Lung (tissue), 12 donors: ENCODE measurements around the gene ROBO1. TPM values are rescaled to one million over a fixed set of nuclear protein-coding genes. Genes with fewer than 3 reads are reported as not detected.

Source experiments
- ATAC-seq: fragments of 200-7000 bp; cut with Tn5 transposase; one replicate; pipeline ENCODE4 v1.9.1; 2020; ENCODE audit warnings: moderate number of reproducible peaks; ENCODE audit not compliant: insufficient read depth, low FRiP score
- DNase-seq, 3 donors: peaks; one replicate each; pipeline ENCODE4 v3.0.0-alpha.2; 2013 to 2017
- H3K27ac ChIP-seq, 2 donors: one replicate each; pipeline ENCODE4 v1.5.1; 2013; ENCODE audit warnings: mild to moderate bottlenecking in 2 of 2, moderate library complexity in 2 of 2, control low read depth in 1 of 2, inconsistent platforms in 1 of 2, low read depth in 1 of 2, low read length in 1 of 2
- H3K27me3 ChIP-seq, 3 donors: one replicate each; pipeline ENCODE4 v1.5.1; 2013; ENCODE audit warnings: low read length in 2 of 3; ENCODE audit not compliant: control insufficient read depth in 3 of 3, insufficient read depth in 3 of 3
- H3K36me3 ChIP-seq, 4 donors: one replicate each; pipeline ENCODE4 v1.5.1; 2013; ENCODE audit warnings: low read length in 4 of 4, mild to moderate bottlenecking in 1 of 4, moderate library complexity in 1 of 4; ENCODE audit not compliant: control insufficient read depth in 4 of 4, insufficient read depth in 4 of 4
- H3K4me1 ChIP-seq, 5 donors: one replicate each; pipeline ENCODE4 v1.5.1; 2013; ENCODE audit warnings: low read length in 5 of 5, mild to moderate bottlenecking in 2 of 5, moderate library complexity in 1 of 5; ENCODE audit not compliant: control insufficient read depth in 5 of 5, insufficient read depth in 5 of 5
- H3K4me3 ChIP-seq: one replicate; pipeline ENCODE4 v1.5.1; 2013; ENCODE audit warnings: mild to moderate bottlenecking, control low read depth, moderate library complexity
- H3K9ac ChIP-seq, 2 donors: one replicate each; pipeline ENCODE4 v1.5.1; 2013; ENCODE audit warnings: low read length in 2 of 2, control low read depth in 1 of 2; ENCODE audit not compliant: insufficient read depth in 1 of 2
- H3K9me3 ChIP-seq, 4 donors: one replicate each; pipeline ENCODE4 v1.5.1; 2013; ENCODE audit warnings: low read length in 3 of 4, mild to moderate bottlenecking in 1 of 4, moderate library complexity in 1 of 4; ENCODE audit not compliant: control insufficient read depth in 4 of 4, insufficient read depth in 3 of 4
- WGBS, 2 donors: extraction: QIAGEN DNeasy Blood & Tissue Kit; methylation state at CpG; one replicate each; pipeline ENCODE4 v1.1.7; 2013; 5-methylcytosine and 5-hydroxymethylcytosine counted together
- polyA plus RNA-seq, 2 donors: library from polyadenylated mRNA; stranded (reverse); fragments of 200-250 nt; gene quantifications; one replicate each; pipeline ENCODE4 v1.2.1, GENCODE V29; 2013
- total RNA-seq, 2 donors: library from RNA; depleted of rRNA in 1 of 2; stranded (reverse); fragments of >200 nt in 1 of 2; gene quantifications; one replicate each; pipeline ENCODE4 v1.2.1, GENCODE V29; 2014 to 2021
- TF ChIP-seq, protein P1 (sequence below): IDR thresholded peaks from 2 replicates; pipeline ENCODE4 v1.5.1; 2012; ENCODE audit warnings: mild to moderate bottlenecking; ENCODE audit errors: control extremely low read depth, extremely low read depth
- donor health status: control.
- donor health status: control.
- donor health status: Bipolar disorder and iron deficiency.
- donor health status: healthy.
- donor health status: DM: yes; HTN: yes; CAD: no.

Gene ROBO1
- total and polyA plus RNA-seq, 4 donors: 2.6 to 72.6 (median 15.7) TPM

DNA sequence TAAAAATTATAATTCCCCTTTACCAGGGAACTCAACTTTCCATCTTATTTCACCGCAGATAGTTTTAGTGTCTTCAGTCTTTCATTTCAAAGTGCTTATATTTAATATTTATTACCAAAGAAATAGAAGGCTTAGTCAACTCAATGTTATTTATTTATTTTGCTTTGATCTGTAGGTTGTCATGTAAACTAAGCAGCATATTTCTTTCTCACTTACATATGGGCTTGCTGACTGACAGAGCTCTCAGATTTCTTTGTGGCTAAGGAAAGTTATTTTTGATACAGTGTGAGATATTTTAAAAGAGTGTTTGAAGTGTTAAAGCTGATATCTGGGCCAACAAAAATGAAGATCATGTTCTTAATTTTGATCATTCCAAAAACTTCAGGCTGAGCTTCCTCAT is 331.4 kb downstream of the ROBO1 start:
- Histone ChIP-seq H3K36me3 (no peaks in the 10 kb centered on the region), H3K4me3 (no peak overlapping the region), H3K27me3 (no peaks in the 10 kb centered on the region), H3K9me3 (peaks cover 0 to 1% (median 0%) of the 10 kb centered on the region in 4 donors), H3K27ac (no peak overlapping the region), H3K4me1 (peaks cover 0 to 3% (median 0%) of the 10 kb centered on the region in 5 donors), H3K9ac (no peak overlapping the region)
- TF ChIP-seq, protein P1, sequence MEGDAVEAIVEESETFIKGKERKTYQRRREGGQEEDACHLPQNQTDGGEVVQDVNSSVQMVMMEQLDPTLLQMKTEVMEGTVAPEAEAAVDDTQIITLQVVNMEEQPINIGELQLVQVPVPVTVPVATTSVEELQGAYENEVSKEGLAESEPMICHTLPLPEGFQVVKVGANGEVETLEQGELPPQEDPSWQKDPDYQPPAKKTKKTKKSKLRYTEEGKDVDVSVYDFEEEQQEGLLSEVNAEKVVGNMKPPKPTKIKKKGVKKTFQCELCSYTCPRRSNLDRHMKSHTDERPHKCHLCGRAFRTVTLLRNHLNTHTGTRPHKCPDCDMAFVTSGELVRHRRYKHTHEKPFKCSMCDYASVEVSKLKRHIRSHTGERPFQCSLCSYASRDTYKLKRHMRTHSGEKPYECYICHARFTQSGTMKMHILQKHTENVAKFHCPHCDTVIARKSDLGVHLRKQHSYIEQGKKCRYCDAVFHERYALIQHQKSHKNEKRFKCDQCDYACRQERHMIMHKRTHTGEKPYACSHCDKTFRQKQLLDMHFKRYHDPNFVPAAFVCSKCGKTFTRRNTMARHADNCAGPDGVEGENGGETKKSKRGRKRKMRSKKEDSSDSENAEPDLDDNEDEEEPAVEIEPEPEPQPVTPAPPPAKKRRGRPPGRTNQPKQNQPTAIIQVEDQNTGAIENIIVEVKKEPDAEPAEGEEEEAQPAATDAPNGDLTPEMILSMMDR: no peak
- peak in 1 of 3 donors; percentile 16 for DNase-seq
- 82 to 93% methylated on average over 1 of the region's 1 CpG for WGBS, 2 donors
- no peak for ATAC-seq

DNA sequence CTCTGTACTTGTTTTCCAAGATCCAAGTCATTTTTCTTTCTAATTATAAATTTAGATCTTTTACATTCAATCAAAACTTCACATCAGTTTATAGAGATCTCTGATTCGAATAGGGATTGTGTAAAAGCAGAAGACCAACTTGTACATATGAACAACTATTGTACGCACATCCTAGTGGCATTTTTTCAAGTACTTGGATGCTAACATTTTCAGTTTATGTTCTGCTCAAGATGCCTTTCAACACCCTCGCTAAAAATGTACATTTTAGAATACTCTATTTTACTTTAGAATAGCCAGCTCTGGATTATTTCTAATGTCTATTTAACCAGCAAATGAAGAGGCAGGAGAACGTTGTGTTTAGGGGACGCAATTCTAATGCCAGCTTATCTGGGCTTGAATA is 340.7 kb downstream of the ROBO1 start:
- Histone ChIP-seq H3K27ac (no peak overlapping the region), H3K36me3 (no peaks in the 10 kb centered on the region), H3K4me1 (peaks cover 0 to 4% (median 0%) of the 10 kb centered on the region in 5 donors), H3K27me3 (no peaks in the 10 kb centered on the region), H3K9me3 (no peaks in the 10 kb centered on the region), H3K4me3 (no peak overlapping the region), H3K9ac (no peak overlapping the region)
- DNase-seq (no peak), ATAC-seq (no peak)
- WGBS, 2 donors: 77 to 78% methylated on average over 5 of the region's 5 CpGs
- TF ChIP-seq, protein P1: no peak

DNA sequence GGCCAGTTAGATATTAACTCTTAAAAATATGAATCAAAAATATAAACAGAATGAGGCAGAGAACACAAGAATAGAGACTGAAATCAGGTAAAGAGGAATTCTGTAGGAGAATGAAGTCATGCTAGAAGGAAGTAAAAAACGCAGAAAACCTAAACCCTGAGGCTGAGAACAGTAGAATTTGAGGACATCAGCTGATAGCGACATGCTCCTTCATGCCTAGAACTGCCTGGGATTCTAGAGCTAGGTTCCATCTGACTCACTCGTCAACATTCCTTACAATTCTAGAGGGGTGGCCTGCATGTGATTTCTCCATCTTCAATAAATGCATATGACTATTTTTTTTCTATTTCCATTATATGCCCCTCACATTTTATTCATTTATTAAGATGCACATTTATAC is 343.0 kb downstream of the ROBO1 start:
- DNase-seq: no peak
- Histone ChIP-seq H3K9me3 (no peaks in the 10 kb centered on the region), H3K4me1 (peaks cover 0 to 9% (median 0%) of the 10 kb centered on the region in 5 donors), H3K36me3 (no peaks in the 10 kb centered on the region), H3K4me3 (no peak overlapping the region), H3K9ac (no peak overlapping the region), H3K27ac (no peak overlapping the region), H3K27me3 (no peaks in the 10 kb centered on the region)
- TF ChIP-seq, protein P1: no peak
- no peak for ATAC-seq
- whole genome bisulfite sequencing, 2 donors: 82 to 90% methylated on average over 3 of the region's 3 CpGs

DNA sequence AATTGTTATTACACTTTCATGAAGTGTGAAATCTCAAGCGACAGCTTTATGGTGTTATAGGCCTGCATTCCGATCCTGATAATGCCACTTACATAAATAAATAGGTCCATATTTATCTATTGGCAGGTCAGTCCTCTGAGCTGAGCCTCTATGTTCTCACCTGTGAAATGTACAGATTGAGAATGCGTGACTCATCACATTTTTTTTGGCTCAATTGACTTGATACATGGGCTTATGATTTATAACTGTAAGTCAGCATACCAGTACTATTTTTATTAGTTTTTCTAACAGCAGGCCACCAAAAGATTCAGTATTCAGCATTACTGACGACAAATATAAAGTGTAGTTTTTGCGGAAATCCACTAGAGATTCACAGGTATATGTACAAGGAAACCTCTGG is 344.4 kb downstream of the ROBO1 start:
- no peaks in the 10 kb centered on the region for H3K36me3 ChIP-seq
- TF ChIP-seq, protein P1: no peak
- DNase-seq (no peak), ATAC-seq (no peak)
- 85 to 87% methylated on average over 5 of the region's 5 CpGs for WGBS, 2 donors
- no peaks in the 10 kb centered on the region for H3K27me3 ChIP-seq
- no peak overlapping the region for H3K4me3 ChIP-seq
- H3K27ac ChIP-seq: no peak overlapping the region
- H3K9ac ChIP-seq: no peak overlapping the region
- H3K4me1 ChIP-seq: peaks cover 0 to 9% (median 0%) of the 10 kb centered on the region in 5 donors
- H3K9me3 ChIP-seq: no peaks in the 10 kb centered on the region
